ENCODE data around the gene HEXA. TPM values are rescaled to one million over a fixed set of nuclear protein-coding genes. Genes with fewer than 3 reads are reported as not detected.
"Not testable (repeated sequence)": the region's sequence is repeated elsewhere in the genome, so short reads cannot be mapped to it uniquely, and the experiment has no call there.

Gene HEXA
- total RNA-seq, 1 donor from 2014 or later: 81.6 TPM

DNA sequence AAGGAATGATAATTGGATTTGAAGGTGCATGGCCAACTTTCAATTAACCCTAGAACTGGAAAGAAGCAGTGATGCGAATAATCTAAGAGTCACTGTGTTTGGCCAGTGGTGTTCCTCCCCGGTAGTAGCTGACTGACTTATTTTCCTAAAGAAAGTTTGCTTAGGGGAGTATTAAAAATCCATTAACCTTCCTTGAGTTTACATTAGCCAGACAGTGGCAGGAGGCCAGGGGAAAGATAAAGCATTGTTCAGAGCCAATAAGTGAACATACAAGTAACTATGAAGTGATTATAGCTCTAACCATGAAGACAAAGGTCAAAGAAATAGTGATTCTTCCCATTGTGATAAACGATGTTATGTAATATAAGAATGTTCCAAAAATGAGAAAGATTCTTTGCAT is 13.4 kb upstream of the HEXA start:
- no peak for DNase-seq
- TF ChIP-seq, protein P1, sequence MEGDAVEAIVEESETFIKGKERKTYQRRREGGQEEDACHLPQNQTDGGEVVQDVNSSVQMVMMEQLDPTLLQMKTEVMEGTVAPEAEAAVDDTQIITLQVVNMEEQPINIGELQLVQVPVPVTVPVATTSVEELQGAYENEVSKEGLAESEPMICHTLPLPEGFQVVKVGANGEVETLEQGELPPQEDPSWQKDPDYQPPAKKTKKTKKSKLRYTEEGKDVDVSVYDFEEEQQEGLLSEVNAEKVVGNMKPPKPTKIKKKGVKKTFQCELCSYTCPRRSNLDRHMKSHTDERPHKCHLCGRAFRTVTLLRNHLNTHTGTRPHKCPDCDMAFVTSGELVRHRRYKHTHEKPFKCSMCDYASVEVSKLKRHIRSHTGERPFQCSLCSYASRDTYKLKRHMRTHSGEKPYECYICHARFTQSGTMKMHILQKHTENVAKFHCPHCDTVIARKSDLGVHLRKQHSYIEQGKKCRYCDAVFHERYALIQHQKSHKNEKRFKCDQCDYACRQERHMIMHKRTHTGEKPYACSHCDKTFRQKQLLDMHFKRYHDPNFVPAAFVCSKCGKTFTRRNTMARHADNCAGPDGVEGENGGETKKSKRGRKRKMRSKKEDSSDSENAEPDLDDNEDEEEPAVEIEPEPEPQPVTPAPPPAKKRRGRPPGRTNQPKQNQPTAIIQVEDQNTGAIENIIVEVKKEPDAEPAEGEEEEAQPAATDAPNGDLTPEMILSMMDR (IDR thresholded peaks at IDR 0.05; ENCODE audit: partially characterized antibody, unreplicated experiment): no peak
- Mint-ChIP-seq H3K4me3 (ENCODE audit: unreplicated experiment) (no peak overlapping the region), H3K4me1 (ENCODE audit: low read depth, unreplicated experiment) (no peaks in the 10 kb centered on the region), H3K36me3 (ENCODE audit: unreplicated experiment) (no peaks in the 10 kb centered on the region), H3K27ac (ENCODE audit: unreplicated experiment) (no peak overlapping the region), H3K9me3 (ENCODE audit: unreplicated experiment) (peaks cover 1% of the 10 kb centered on the region), H3K27me3 (ENCODE audit: unreplicated experiment) (peaks cover 2% of the 10 kb centered on the region)

DNA sequence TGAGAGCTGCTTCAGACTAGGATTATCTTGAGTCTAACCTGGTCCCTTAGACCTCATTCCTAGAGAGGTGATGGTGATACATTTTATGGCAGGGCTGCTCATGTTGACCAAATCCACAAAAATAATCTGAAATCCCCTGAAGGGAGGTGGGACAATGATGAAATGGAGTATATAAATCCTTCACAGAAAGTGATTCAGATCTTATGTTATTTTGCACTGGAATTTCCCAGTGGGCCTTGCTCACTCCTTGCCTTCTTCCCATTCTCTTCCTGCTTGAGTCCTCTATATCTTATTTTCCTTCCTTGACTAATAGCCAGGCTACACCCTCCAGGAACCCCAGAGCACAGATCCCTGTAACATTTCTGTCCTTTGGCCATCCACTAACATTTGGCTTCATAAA is 11.9 kb upstream of the HEXA start:
- no peak for DNase-seq
- Mint-ChIP-seq H3K36me3 (ENCODE audit: unreplicated experiment) (no peaks in the 10 kb centered on the region), H3K27me3 (ENCODE audit: unreplicated experiment) (peaks cover 2% of the 10 kb centered on the region), H3K4me1 (ENCODE audit: low read depth, unreplicated experiment) (no peaks in the 10 kb centered on the region), H3K27ac (ENCODE audit: unreplicated experiment) (no peak overlapping the region), H3K4me3 (ENCODE audit: unreplicated experiment) (no peak overlapping the region), H3K9me3 (ENCODE audit: unreplicated experiment) (peaks cover 1% of the 10 kb centered on the region)
- TF ChIP-seq, protein P1 (IDR thresholded peaks at IDR 0.05; ENCODE audit: partially characterized antibody, unreplicated experiment): no peak

DNA sequence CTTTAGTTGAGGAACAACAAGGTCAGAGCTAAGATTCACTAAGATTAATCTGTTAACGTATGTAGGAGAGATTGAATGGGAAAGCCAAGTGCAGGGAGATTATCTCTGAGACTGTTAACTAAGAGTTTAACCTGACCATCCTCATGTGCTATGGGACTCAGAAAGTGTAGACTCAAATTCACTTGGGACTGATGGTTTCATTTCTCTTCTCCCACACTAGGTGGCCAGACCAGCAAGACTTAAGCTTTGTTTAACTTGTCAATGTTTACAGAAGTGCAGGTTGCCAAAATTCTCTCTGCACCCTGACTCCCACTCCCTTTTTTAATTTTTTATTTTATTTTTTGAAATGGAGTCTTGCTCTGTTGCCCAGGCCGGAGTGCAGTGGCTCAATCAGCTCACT is 6.3 kb upstream of the HEXA start:
- no peak for DNase-seq
- Mint-ChIP-seq H3K36me3 (ENCODE audit: unreplicated experiment) (no peaks in the 10 kb centered on the region), H3K27me3 (ENCODE audit: unreplicated experiment) (peaks cover 2% of the 10 kb centered on the region), H3K27ac (ENCODE audit: unreplicated experiment) (no peak overlapping the region), H3K4me3 (ENCODE audit: unreplicated experiment) (no peak overlapping the region), H3K4me1 (ENCODE audit: low read depth, unreplicated experiment) (no peaks in the 10 kb centered on the region), H3K9me3 (ENCODE audit: unreplicated experiment) (peaks cover 5% of the 10 kb centered on the region)
- TF ChIP-seq, protein P1 (IDR thresholded peaks at IDR 0.05; ENCODE audit: partially characterized antibody, unreplicated experiment): no peak

DNA sequence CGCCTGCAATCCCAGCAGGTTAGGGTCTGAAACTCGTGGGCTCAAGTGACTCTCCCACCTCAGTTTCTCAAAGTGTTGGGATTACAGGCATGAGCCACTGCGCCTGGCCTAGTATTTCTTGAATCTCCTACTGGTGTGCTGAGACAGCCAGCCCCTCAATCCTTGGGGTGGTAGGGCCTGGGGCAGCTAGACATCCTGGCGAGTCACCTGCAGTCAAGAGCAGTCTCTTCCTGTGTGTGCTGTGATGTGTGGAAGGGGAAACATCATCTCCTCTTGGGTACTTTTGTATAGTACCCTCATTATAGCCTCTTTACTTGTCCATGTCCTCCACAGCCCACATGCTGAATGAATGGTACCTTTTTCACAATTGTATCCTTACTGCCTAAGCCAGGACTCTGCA is 4.9 kb upstream of the HEXA start:
- Mint-ChIP-seq H3K27me3 (ENCODE audit: unreplicated experiment) (peaks cover 13% of the 10 kb centered on the region), H3K4me3 (ENCODE audit: unreplicated experiment) (no peak overlapping the region), H3K27ac (ENCODE audit: unreplicated experiment) (no peak overlapping the region), H3K9me3 (ENCODE audit: unreplicated experiment) (peaks cover 15% of the 10 kb centered on the region), H3K36me3 (ENCODE audit: unreplicated experiment) (no peaks in the 10 kb centered on the region), H3K4me1 (ENCODE audit: low read depth, unreplicated experiment) (peaks cover 6% of the 10 kb centered on the region)
- TF ChIP-seq, protein P1 (IDR thresholded peaks at IDR 0.05; ENCODE audit: partially characterized antibody, unreplicated experiment): no peak
- no peak for DNase-seq

DNA sequence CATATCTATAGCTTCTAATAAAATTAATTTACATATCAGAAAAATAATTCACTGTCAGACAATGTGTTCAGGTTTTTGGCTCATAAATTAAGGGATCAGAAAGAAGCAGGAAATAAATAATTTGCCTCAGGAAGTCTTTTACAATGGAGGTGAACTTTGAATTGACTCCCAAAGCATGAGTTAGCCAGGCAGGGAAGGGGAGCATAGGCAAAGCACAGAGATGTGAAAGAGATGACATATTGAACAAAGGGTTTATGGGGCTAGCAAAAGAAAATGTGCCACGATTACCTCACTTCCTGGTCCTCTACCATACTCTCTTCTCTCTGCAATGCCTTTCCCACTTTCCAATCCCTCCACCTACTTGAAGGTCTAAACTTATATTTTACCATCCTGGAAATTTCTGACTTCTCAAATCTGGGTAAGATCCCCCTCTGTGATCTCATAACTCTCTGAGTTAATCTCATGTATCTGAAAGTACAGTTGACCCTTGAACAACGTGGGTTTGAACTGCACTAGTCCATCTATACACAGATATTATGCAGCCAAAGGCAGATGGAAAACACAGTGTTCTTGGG is 4.1 kb upstream of the HEXA start:
- Mint-ChIP-seq H3K27me3 (ENCODE audit: unreplicated experiment) (peaks cover 19% of the 10 kb centered on the region), H3K36me3 (ENCODE audit: unreplicated experiment) (no peaks in the 10 kb centered on the region), H3K9me3 (ENCODE audit: unreplicated experiment) (peaks cover 21% of the 10 kb centered on the region), H3K4me3 (ENCODE audit: unreplicated experiment) (no peak overlapping the region), H3K27ac (ENCODE audit: unreplicated experiment) (no peak overlapping the region), H3K4me1 (ENCODE audit: low read depth, unreplicated experiment) (peaks cover 10% of the 10 kb centered on the region)
- TF ChIP-seq, protein P1 (IDR thresholded peaks at IDR 0.05; ENCODE audit: partially characterized antibody, unreplicated experiment): no peak
- no peak for DNase-seq

DNA sequence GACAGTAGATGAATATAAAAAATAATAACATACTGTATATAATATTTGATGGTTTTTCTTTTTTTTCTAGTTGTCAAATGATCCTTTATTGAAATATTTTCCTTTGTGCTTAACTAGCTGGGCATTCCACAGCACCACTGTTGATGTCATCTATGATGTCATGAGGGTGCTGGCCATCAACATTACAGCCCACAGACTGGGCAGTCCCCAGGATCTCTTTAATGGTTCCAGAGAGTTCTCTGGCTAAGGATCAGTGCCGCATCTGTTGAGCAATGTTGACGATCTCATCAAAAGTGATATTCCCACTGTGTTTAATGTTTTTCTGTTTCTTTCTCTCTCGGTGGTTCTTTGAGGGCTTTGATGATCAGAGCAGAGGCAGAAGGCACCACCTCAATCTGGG is 3.3 kb upstream of the HEXA start:
- not testable (repeated sequence) for H3K27ac Mint-ChIP-seq (ENCODE audit: unreplicated experiment); DNase-seq; H3K4me3 Mint-ChIP-seq (ENCODE audit: unreplicated experiment); H3K36me3 Mint-ChIP-seq (ENCODE audit: unreplicated experiment)
- Mint-ChIP-seq H3K9me3 (ENCODE audit: unreplicated experiment) (peaks cover 25% of the 10 kb centered on the region), H3K27me3 (ENCODE audit: unreplicated experiment) (peaks cover 22% of the 10 kb centered on the region), H3K4me1 (ENCODE audit: low read depth, unreplicated experiment) (peaks cover 16% of the 10 kb centered on the region)

Measured in glutamatergic neuron (in vitro differentiated cells).